ENCODE results near the gene CR1. TPM values are rescaled to one million over a fixed set of nuclear protein-coding genes. Genes with fewer than 3 reads are reported as not detected.

The CR1 gene
- polyA plus RNA-seq, result 1 to 10 TPM in 1 of 4 donors, under 1 TPM in 2, not detected in 1; under 0.01 to 1.4 (median 0.40) TPM
- long read RNA-seq, donor 1, result 0 reads
- long read RNA-seq, donor 2, result 0 reads
- long read RNA-seq, donor 3, result 0 reads
- long read RNA-seq, donor 4, result 0 reads
- long read RNA-seq, donor 5, result 0 reads
- long read RNA-seq, donor 6, result 0 reads
- long read RNA-seq, donor 7, result 0 reads
- long read RNA-seq, donor 8, result 0 reads
- long read RNA-seq, donor 9, result 0 reads
- long read RNA-seq, donor 10, result 0 reads

- 5 to 7% (median 5%) methylated on average over 65 to 68 of the region's 68 CpGs for WGBS, 3 donors
- no peak within 1 kb of the TSS for H3K27ac ChIP-seq (ENCODE audit: low read depth in 1 of 3, low read length in 2 of 3)
- peak; percentile 21 to 25 for DNase-seq
- H3K4me1 ChIP-seq (ENCODE audit: control insufficient read depth in 3 of 3, insufficient read depth in 2 of 3, low read depth in 1 of 3, low read length in 2 of 3), result no peaks in the 10 kb centered on the region
- no peak for FAIRE-seq
- H3K9me3 ChIP-seq (ENCODE audit: control insufficient read depth in 2 of 2, insufficient read depth in 1 of 2, low read depth in 1 of 2, low read length in 1 of 2), result no peaks in the 10 kb centered on the region
- peaks cover 0 to 34% (median 4%) of the 10 kb centered on the region in 3 donors for H3K27me3 ChIP-seq (ENCODE audit: control insufficient read depth in 3 of 3, insufficient read depth in 3 of 3, low read length in 3 of 3)
- peak within 1 kb of the TSS; percentile 13 to 47 (median 21) for H3K4me3 ChIP-seq (ENCODE audit: low read depth in 1 of 3, low read length in 3 of 3)
- H3K36me3 ChIP-seq (ENCODE audit: control insufficient read depth in 3 of 3, insufficient read depth in 2 of 3, low read depth in 1 of 3, low read length in 3 of 3), result no peaks in the 10 kb centered on the region
These were observed at the start of gene CR1 for GRCh38 chr1:207495801-207496792. TSS of gene CR1 (plus strand) at chr1:207496157. CDS start at chr1:207496268, 111 bp downstream.

- Histone ChIP-seq H3K27ac (ENCODE audit: low read depth in 1 of 3, low read length in 2 of 3) (no peak overlapping the region), H3K9me3 (ENCODE audit: control insufficient read depth in 2 of 2, insufficient read depth in 1 of 2, low read depth in 1 of 2, low read length in 1 of 2) (no peaks in the 10 kb centered on the region), H3K4me1 (ENCODE audit: control insufficient read depth in 3 of 3, insufficient read depth in 2 of 3, low read depth in 1 of 3, low read length in 2 of 3) (peaks cover 0 to 7% (median 3%) of the 10 kb centered on the region in 3 donors), H3K4me3 (ENCODE audit: low read depth in 1 of 3, low read length in 3 of 3) (peak overlapping the region in 1 of 3 donors; percentile 30), H3K36me3 (ENCODE audit: control insufficient read depth in 3 of 3, insufficient read depth in 2 of 3, low read depth in 1 of 3, low read length in 3 of 3) (no peaks in the 10 kb centered on the region), H3K27me3 (ENCODE audit: control insufficient read depth in 3 of 3, insufficient read depth in 3 of 3, low read length in 3 of 3) (peaks cover 0 to 63% (median 2%) of the 10 kb centered on the region in 3 donors)
- DNase-seq (no peak), FAIRE-seq (no peak)
- WGBS, 3 donors, result 0 to 19% (median 0%) methylated on average over 1 of the region's 1 CpG
These were observed 42.3 kb upstream of the CR1 start for GRCh38 chr1:207453710-207454045.

GRCh38 chr1:207454046-207454964 lies 41.7 kb upstream of the CR1 start, which contains the start of gene CR2:
TSS of gene CR2 (plus strand) at chr1:207454328. CDS start at chr1:207454419, 91 bp downstream.
- Histone ChIP-seq H3K27ac (ENCODE audit: low read depth in 1 of 3, low read length in 2 of 3) (peak within 1 kb of the TSS in 1 of 3 donors; percentile 27), H3K4me1 (ENCODE audit: control insufficient read depth in 3 of 3, insufficient read depth in 2 of 3, low read depth in 1 of 3, low read length in 2 of 3) (peaks cover 0 to 7% (median 3%) of the 10 kb centered on the region in 3 donors), H3K4me3 (ENCODE audit: low read depth in 1 of 3, low read length in 3 of 3) (peak within 1 kb of the TSS; percentile 30 to 48 (median 48)), H3K36me3 (ENCODE audit: control insufficient read depth in 3 of 3, insufficient read depth in 2 of 3, low read depth in 1 of 3, low read length in 3 of 3) (no peaks in the 10 kb centered on the region), H3K27me3 (ENCODE audit: control insufficient read depth in 3 of 3, insufficient read depth in 3 of 3, low read length in 3 of 3) (peaks cover 0 to 59% (median 2%) of the 10 kb centered on the region in 3 donors), H3K9me3 (ENCODE audit: control insufficient read depth in 2 of 2, insufficient read depth in 1 of 2, low read depth in 1 of 2, low read length in 1 of 2) (no peaks in the 10 kb centered on the region)
- no peak for FAIRE-seq
- peak; percentile 58 to 62 for DNase-seq
- 1% methylated on average over 56 to 75 of the region's 75 CpGs for WGBS, 3 donors

- peaks cover 0 to 7% (median 3%) of the 10 kb centered on the region in 3 donors for H3K4me1 ChIP-seq (ENCODE audit: control insufficient read depth in 3 of 3, insufficient read depth in 2 of 3, low read depth in 1 of 3, low read length in 2 of 3)
- H3K36me3 ChIP-seq (ENCODE audit: control insufficient read depth in 3 of 3, insufficient read depth in 2 of 3, low read depth in 1 of 3, low read length in 3 of 3), result no peaks in the 10 kb centered on the region
- no peak overlapping the region for H3K4me3 ChIP-seq (ENCODE audit: low read depth in 1 of 3, low read length in 3 of 3)
- no peaks in the 10 kb centered on the region for H3K9me3 ChIP-seq (ENCODE audit: control insufficient read depth in 2 of 2, insufficient read depth in 1 of 2, low read depth in 1 of 2, low read length in 1 of 2)
- DNase-seq (no peak), FAIRE-seq (no peak)
- no peak overlapping the region for H3K27ac ChIP-seq (ENCODE audit: low read depth in 1 of 3, low read length in 2 of 3)
- WGBS, 3 donors, result 28 to 45% (median 32%) methylated on average over 6 of the region's 6 CpGs
- peaks cover 0 to 55% (median 2%) of the 10 kb centered on the region in 3 donors for H3K27me3 ChIP-seq (ENCODE audit: control insufficient read depth in 3 of 3, insufficient read depth in 3 of 3, low read length in 3 of 3)
These were observed 40.7 kb upstream of the CR1 start for GRCh38 chr1:207455183-207455754.

GRCh38 chr1:207458414-207458813 lies 37.5 kb upstream of the CR1 start:
- H3K27ac ChIP-seq (ENCODE audit: low read depth in 1 of 3, low read length in 2 of 3), result no peak overlapping the region
- no peak for FAIRE-seq
- 97 to 100% (median 97%) methylated on average over 1 of the region's 1 CpG for WGBS, 3 donors

GRCh38 chr1:207459008-207459407 lies 36.9 kb upstream of the CR1 start:
- peak in 1 of 2 donors; percentile 25 for DNase-seq

More at GRCh38 chr1:207458414-207458813, 37.5 kb upstream of the CR1 start:
- no peak for DNase-seq
- H3K36me3 ChIP-seq (ENCODE audit: control insufficient read depth in 3 of 3, insufficient read depth in 2 of 3, low read depth in 1 of 3, low read length in 3 of 3), result no peaks in the 10 kb centered on the region
- H3K27me3 ChIP-seq (ENCODE audit: control insufficient read depth in 3 of 3, insufficient read depth in 3 of 3, low read length in 3 of 3), result peaks cover 0 to 41% (median 2%) of the 10 kb centered on the region in 3 donors
- H3K9me3 ChIP-seq (ENCODE audit: control insufficient read depth in 2 of 2, insufficient read depth in 1 of 2, low read depth in 1 of 2, low read length in 1 of 2), result no peaks in the 10 kb centered on the region
- peaks cover 0 to 7% (median 3%) of the 10 kb centered on the region in 3 donors for H3K4me1 ChIP-seq (ENCODE audit: control insufficient read depth in 3 of 3, insufficient read depth in 2 of 3, low read depth in 1 of 3, low read length in 2 of 3)
- H3K4me3 ChIP-seq (ENCODE audit: low read depth in 1 of 3, low read length in 3 of 3), result no peak overlapping the region

GRCh38 chr1:207461649-207462048 lies 34.3 kb upstream of the CR1 start:
- DNase-seq (no peak), FAIRE-seq (no peak)
- Histone ChIP-seq H3K4me3 (ENCODE audit: low read depth in 1 of 3, low read length in 3 of 3) (no peak overlapping the region), H3K27me3 (ENCODE audit: control insufficient read depth in 3 of 3, insufficient read depth in 3 of 3, low read length in 3 of 3) (peaks cover 0 to 21% (median 0%) of the 10 kb centered on the region in 3 donors), H3K4me1 (ENCODE audit: control insufficient read depth in 3 of 3, insufficient read depth in 2 of 3, low read depth in 1 of 3, low read length in 2 of 3) (no peaks in the 10 kb centered on the region), H3K27ac (ENCODE audit: low read depth in 1 of 3, low read length in 2 of 3) (no peak overlapping the region), H3K36me3 (ENCODE audit: control insufficient read depth in 3 of 3, insufficient read depth in 2 of 3, low read depth in 1 of 3, low read length in 3 of 3) (no peaks in the 10 kb centered on the region), H3K9me3 (ENCODE audit: control insufficient read depth in 2 of 2, insufficient read depth in 1 of 2, low read depth in 1 of 2, low read length in 1 of 2) (no peaks in the 10 kb centered on the region)
- 80 to 84% (median 83%) methylated on average over 1 of the region's 1 CpG for WGBS, 3 donors

More at GRCh38 chr1:207459008-207459407, 36.9 kb upstream of the CR1 start:
- 77 to 100% (median 80%) methylated on average over 2 of the region's 2 CpGs for WGBS, 3 donors
- Histone ChIP-seq H3K9me3 (ENCODE audit: control insufficient read depth in 2 of 2, insufficient read depth in 1 of 2, low read depth in 1 of 2, low read length in 1 of 2) (no peaks in the 10 kb centered on the region), H3K4me1 (ENCODE audit: control insufficient read depth in 3 of 3, insufficient read depth in 2 of 3, low read depth in 1 of 3, low read length in 2 of 3) (peaks cover 0 to 7% (median 3%) of the 10 kb centered on the region in 3 donors), H3K27ac (ENCODE audit: low read depth in 1 of 3, low read length in 2 of 3) (no peak overlapping the region), H3K36me3 (ENCODE audit: control insufficient read depth in 3 of 3, insufficient read depth in 2 of 3, low read depth in 1 of 3, low read length in 3 of 3) (no peaks in the 10 kb centered on the region), H3K4me3 (ENCODE audit: low read depth in 1 of 3, low read length in 3 of 3) (no peak overlapping the region), H3K27me3 (ENCODE audit: control insufficient read depth in 3 of 3, insufficient read depth in 3 of 3, low read length in 3 of 3) (peaks cover 0 to 41% (median 2%) of the 10 kb centered on the region in 3 donors)
- no peak for FAIRE-seq
